ENCODE results near the gene KRTCAP2. TPM values are rescaled to one million over a fixed set of nuclear protein-coding genes. Genes with fewer than 3 reads are reported as not detected.
A peak's percentile ranks its signal among the peaks of the same experiment; 100 is the strongest.

The KRTCAP2 gene
- total and polyA plus RNA-seq, 2 experiments from 2014 or later, result 191 to 440 TPM

DNA sequence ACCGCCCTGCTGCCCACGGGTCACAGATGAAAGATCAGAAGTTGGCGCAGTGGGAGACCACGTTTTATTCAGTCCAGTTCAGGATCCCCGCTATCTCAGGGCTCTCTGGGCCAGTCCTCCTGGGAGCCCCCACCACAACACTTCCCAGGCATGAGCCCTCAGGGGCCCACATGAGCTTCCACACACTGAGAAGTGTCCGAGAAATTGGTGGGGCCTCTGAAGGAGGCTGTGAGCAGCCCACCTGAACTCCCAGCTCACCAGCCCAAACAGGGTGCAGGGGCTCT is 12.6 kb upstream of the KRTCAP2 start:
- Histone ChIP-seq H3K9me3 (ENCODE audit: low read depth) (no peaks in the 10 kb centered on the region), H3K79me2 (no peaks in the 10 kb centered on the region), H3K27ac (peak overlapping the region; percentile 60), H3K4me2 (peak overlapping the region; percentile 58), H3K27me3 (no peaks in the 10 kb centered on the region), H3K4me1 (ENCODE audit: insufficient read depth) (peaks cover 18% of the 10 kb centered on the region), H3K9me2 (replicated peaks; ENCODE audit: insufficient read depth) (no peaks in the 10 kb centered on the region), H3K36me3 (replicated peaks; ENCODE audit: insufficient read depth, low read depth) (no peaks in the 10 kb centered on the region), H2AFZ (no peak overlapping the region), H3K4me3 (no peak overlapping the region), H4K20me1 (ENCODE audit: insufficient read depth, poor library complexity, severe bottlenecking) (no peaks in the 10 kb centered on the region)
- TF ChIP-seq, protein P1, sequence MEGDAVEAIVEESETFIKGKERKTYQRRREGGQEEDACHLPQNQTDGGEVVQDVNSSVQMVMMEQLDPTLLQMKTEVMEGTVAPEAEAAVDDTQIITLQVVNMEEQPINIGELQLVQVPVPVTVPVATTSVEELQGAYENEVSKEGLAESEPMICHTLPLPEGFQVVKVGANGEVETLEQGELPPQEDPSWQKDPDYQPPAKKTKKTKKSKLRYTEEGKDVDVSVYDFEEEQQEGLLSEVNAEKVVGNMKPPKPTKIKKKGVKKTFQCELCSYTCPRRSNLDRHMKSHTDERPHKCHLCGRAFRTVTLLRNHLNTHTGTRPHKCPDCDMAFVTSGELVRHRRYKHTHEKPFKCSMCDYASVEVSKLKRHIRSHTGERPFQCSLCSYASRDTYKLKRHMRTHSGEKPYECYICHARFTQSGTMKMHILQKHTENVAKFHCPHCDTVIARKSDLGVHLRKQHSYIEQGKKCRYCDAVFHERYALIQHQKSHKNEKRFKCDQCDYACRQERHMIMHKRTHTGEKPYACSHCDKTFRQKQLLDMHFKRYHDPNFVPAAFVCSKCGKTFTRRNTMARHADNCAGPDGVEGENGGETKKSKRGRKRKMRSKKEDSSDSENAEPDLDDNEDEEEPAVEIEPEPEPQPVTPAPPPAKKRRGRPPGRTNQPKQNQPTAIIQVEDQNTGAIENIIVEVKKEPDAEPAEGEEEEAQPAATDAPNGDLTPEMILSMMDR (IDR thresholded peaks at IDR 0.05; ENCODE audit: poor library complexity), result no peak
- TF ChIP-seq EZH2 (IDR thresholded peaks at IDR 0.05; ENCODE audit: borderline replicate concordance), result no peak
- no peak for TF ChIP-seq EZH2phosphoT487 (IDR thresholded peaks at IDR 0.05; ENCODE audit: low read depth, severe bottlenecking, unreplicated experiment)
- no peak for DNase-seq (ENCODE audit: low spot score)
- 71% methylated on average over 6 of the region's 6 CpGs for WGBS (ENCODE audit: low lambda C conversion rate, missing lambda C conversion rate)

DNA sequence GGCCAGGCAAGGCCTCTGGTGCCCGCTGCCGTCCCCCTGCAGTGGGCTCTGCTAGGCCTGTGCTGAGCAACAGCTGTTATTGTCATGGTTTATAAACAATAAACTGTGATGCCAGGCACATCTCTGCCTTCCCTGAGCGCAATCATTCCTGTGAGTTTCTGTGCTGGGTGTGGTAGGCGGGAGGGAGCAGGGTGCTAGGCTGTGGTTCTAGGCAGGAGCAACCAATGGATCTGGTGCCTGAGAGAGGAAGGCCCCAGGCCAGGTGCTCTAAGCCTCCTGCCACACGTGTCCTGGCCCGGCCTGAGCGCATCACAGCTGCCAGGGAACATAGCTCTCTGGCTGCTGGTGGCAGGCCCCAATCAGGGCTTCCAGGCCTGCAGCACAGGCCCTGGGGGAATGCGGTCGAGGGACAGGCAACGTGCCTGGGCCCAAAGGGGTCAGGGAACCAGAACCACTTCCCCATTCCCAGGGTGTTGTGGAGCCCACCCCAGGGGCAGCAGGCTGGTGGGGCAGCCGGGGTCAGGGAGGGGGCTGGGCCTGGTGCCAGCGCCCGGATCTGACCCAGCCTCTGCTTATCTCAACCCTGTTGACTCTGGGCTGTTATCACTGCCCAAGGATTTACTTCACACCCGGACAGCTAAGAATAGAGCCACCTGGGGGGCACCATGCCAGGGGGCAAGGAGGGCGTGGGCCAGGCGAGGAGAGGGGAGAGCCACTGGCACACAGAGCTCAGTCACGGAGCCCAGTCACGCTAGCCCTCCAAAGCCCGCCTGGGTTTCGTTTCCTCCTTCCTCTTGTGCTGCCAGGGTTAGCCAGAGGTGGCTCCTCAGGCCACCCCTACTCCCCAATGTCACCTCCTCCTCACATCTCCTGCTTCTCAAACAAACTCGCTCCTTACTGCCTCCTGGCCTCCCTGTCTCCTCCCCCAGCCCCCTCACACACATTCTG is 12.0 kb upstream of the KRTCAP2 start:
- Histone ChIP-seq H3K27me3 (no peaks in the 10 kb centered on the region), H3K36me3 (replicated peaks; ENCODE audit: insufficient read depth, low read depth) (no peaks in the 10 kb centered on the region), H4K20me1 (ENCODE audit: insufficient read depth, poor library complexity, severe bottlenecking) (no peaks in the 10 kb centered on the region), H2AFZ (no peak overlapping the region), H3K79me2 (no peaks in the 10 kb centered on the region), H3K9me2 (replicated peaks; ENCODE audit: insufficient read depth) (no peaks in the 10 kb centered on the region), H3K4me3 (no peak overlapping the region), H3K9me3 (ENCODE audit: low read depth) (no peaks in the 10 kb centered on the region), H3K27ac (peak overlapping the region; percentile 60), H3K4me1 (ENCODE audit: insufficient read depth) (peaks cover 18% of the 10 kb centered on the region), H3K4me2 (peak overlapping the region; percentile 58)
- WGBS (ENCODE audit: low lambda C conversion rate, missing lambda C conversion rate), result 62% methylated on average over 20 of the region's 21 CpGs
- TF ChIP-seq EZH2 (IDR thresholded peaks at IDR 0.05; ENCODE audit: borderline replicate concordance), result no peak
- DNase-seq (ENCODE audit: low spot score), result peak; percentile 52

DNA sequence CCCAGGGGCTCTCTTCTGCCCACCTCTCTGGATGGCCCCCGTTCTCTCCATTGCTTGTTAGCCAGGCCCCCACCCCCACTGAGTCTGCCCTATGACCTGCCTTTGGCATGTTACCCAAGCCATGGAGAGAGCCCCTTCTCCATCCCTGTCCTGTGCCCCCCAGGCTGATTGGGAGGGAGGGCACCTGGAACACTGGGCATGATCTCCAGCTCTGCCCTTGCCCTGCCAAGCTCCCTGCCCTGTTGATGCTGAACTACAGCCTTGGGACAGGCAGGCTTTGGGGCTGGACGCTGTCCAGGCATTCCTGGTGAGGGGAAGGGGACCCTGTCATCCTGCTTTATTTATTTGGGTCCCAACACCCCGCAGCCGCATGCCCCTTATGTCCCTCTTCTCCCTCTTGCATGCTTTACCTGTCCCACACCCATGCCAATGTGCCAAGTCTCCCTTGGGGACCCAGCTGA is 11.3 kb upstream of the KRTCAP2 start:
- TF ChIP-seq, protein P1 (IDR thresholded peaks at IDR 0.05; ENCODE audit: poor library complexity), result no peak
- TF ChIP-seq EZH2phosphoT487 (IDR thresholded peaks at IDR 0.05; ENCODE audit: low read depth, severe bottlenecking, unreplicated experiment) (no peak), EZH2 (IDR thresholded peaks at IDR 0.05; ENCODE audit: borderline replicate concordance) (no peak)
- H3K27ac ChIP-seq, result no peak overlapping the region
- no peak overlapping the region for H3K4me3 ChIP-seq
- H4K20me1 ChIP-seq (ENCODE audit: insufficient read depth, poor library complexity, severe bottlenecking), result no peaks in the 10 kb centered on the region
- H3K4me2 ChIP-seq, result no peak overlapping the region
- no peaks in the 10 kb centered on the region for H3K9me3 ChIP-seq (ENCODE audit: low read depth)
- H3K36me3 ChIP-seq (replicated peaks; ENCODE audit: insufficient read depth, low read depth), result no peaks in the 10 kb centered on the region
- no peaks in the 10 kb centered on the region for H3K27me3 ChIP-seq
- DNase-seq (ENCODE audit: low spot score), result no peak
- peaks cover 18% of the 10 kb centered on the region for H3K4me1 ChIP-seq (ENCODE audit: insufficient read depth)
- WGBS (ENCODE audit: low lambda C conversion rate, missing lambda C conversion rate), result 90% methylated on average over 4 of the region's 4 CpGs
- H3K79me2 ChIP-seq, result no peaks in the 10 kb centered on the region
- H2AFZ ChIP-seq, result no peak overlapping the region
- no peaks in the 10 kb centered on the region for H3K9me2 ChIP-seq (replicated peaks; ENCODE audit: insufficient read depth)

DNA sequence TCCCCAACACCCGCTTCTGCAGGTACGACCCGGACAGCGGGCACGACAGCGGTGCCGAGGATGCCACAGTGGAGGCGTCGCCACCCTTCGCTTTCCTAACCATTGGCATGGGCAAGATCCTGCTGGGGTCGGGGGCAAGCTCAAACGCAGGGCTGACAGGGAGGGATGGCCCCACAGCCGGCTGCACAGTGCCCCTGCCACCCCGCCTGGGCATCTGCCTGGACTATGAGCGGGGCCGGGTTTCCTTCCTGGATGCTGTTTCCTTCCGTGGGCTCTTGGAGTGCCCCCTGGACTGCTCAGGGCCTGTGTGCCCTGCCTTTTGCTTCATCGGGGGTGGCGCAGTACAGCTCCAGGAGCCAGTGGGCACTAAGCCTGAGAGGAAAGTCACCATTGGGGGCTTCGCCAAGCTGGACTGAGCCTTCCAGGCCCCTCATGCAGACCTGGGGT is 10.7 kb upstream of the KRTCAP2 start:
- Histone ChIP-seq H3K27me3 (no peaks in the 10 kb centered on the region), H3K79me2 (no peaks in the 10 kb centered on the region), H4K20me1 (ENCODE audit: insufficient read depth, poor library complexity, severe bottlenecking) (no peaks in the 10 kb centered on the region), H2AFZ (no peak overlapping the region), H3K4me1 (ENCODE audit: insufficient read depth) (peaks cover 18% of the 10 kb centered on the region), H3K4me3 (no peak overlapping the region), H3K4me2 (no peak overlapping the region), H3K9me2 (replicated peaks; ENCODE audit: insufficient read depth) (no peaks in the 10 kb centered on the region), H3K9me3 (ENCODE audit: low read depth) (no peaks in the 10 kb centered on the region), H3K36me3 (replicated peaks; ENCODE audit: insufficient read depth, low read depth) (no peaks in the 10 kb centered on the region), H3K27ac (no peak overlapping the region)
- 97% methylated on average over 19 of the region's 20 CpGs for WGBS (ENCODE audit: low lambda C conversion rate, missing lambda C conversion rate)
- no peak for DNase-seq (ENCODE audit: low spot score)
- no peak for TF ChIP-seq EZH2phosphoT487 (IDR thresholded peaks at IDR 0.05; ENCODE audit: low read depth, severe bottlenecking, unreplicated experiment)
- TF ChIP-seq EZH2 (IDR thresholded peaks at IDR 0.05; ENCODE audit: borderline replicate concordance), result no peak
- TF ChIP-seq, protein P1 (IDR thresholded peaks at IDR 0.05; ENCODE audit: poor library complexity), result no peak

Measured in hepatocyte (in vitro differentiated cells).